H1 (cell line): ENCODE results near the gene PTTG2. TPM values are rescaled to one million over a fixed set of nuclear protein-coding genes. Genes with fewer than 3 reads are reported as not detected.

Experiments used
- ATF2 ChIP-seq: IDR thresholded peaks from 2 replicates; pipeline ENCODE4 v1.6.1; 2012; ENCODE audit warnings: low read length, inconsistent platforms
- RFX5 ChIP-seq: IDR thresholded peaks from 2 replicates; pipeline ENCODE4 v1.6.1; 2011; ENCODE audit warnings: low read depth, low read length, improper control_type of control experiment, borderline replicate concordance
- SIRT6 ChIP-seq: IDR thresholded peaks from one replicate; pipeline ENCODE4 v1.7.1; 2012; ENCODE audit warnings: low read length, inconsistent platforms
- SUZ12 ChIP-seq: fragments of 200-600 bp; sonication (generic); IDR thresholded peaks from 2 replicates; pipeline ENCODE4 v1.6.1; 2012; ENCODE audit warnings: mild to moderate bottlenecking, inconsistent platforms, low read length, moderate library complexity, mixed read lengths
- polyA plus RNA-seq, 7 experiments: library from polyadenylated mRNA; depleted of rRNA in 3 of 7; stranded (reverse) in 5 of 7; unstranded in 2 of 7; fragments of >200 nt in 5 of 7; fragments of 200-250 nt in 2 of 7; gene quantifications; 1 replicate in 5 of 7; 2 replicates in 1 of 7; 4 replicates in 1 of 7; pipeline versions ENCODE4 v1.2.1 to v1.2.3, GENCODE V29; 2011 to 2013; ENCODE audit warnings: missing spikeins in 2 of 7, mixed read lengths in 2 of 7
- total RNA-seq: library from RNA; stranded (reverse); fragmentation: NEBNext Ultra II Directional; extraction: Animal tissue kit (Norgen Biotek cat#: 25700); gene quantifications from 2 replicates; pipeline ENCODE4 v1.2.1, GENCODE V29; 2021

The PTTG2 gene
- total and polyA plus RNA-seq, 2 of the 8 experiments (the other 6 are each of a cell fraction or from before 2014, with no cell fraction given) = not detected

GRCh38 chr4:38007645-38008044 lies 47.4 kb downstream of the PTTG2 start (continued):
- no peak for TF ChIP-seq ATF2
- TF ChIP-seq SIRT6 = no peak
- TF ChIP-seq SUZ12 = no peak
- no peak for TF ChIP-seq RFX5
